SK-N-SH (cell line): Measurements from ENCODE around the gene MAPK10.

Source experiments
- EP300 ChIP-seq, 2 experiments: IDR thresholded peaks; 2 replicates each; pipeline versions ENCODE4 v1.4.0 to v1.6.1; 2012; ENCODE audit warnings: borderline replicate concordance in 1 of 2, low read depth in 1 of 2, low read length in 1 of 2
- GABPA ChIP-seq: IDR thresholded peaks from 2 replicates; pipeline ENCODE4 v1.4.0; 2012; ENCODE audit warnings: low read depth, mild to moderate bottlenecking
- JUND ChIP-seq: IDR thresholded peaks from 2 replicates; pipeline ENCODE4 v1.4.0; 2012
- RAD21 ChIP-seq: IDR thresholded peaks from 2 replicates; pipeline ENCODE4 v1.6.1; 2012; ENCODE audit warnings: mild to moderate bottlenecking, low read length
- SMC3 ChIP-seq: IDR thresholded peaks from 2 replicates; pipeline ENCODE4 v1.6.1; 2012; ENCODE audit warnings: low read depth, low read length, improper control_type of control experiment
- YY1 ChIP-seq: IDR thresholded peaks from 2 replicates; pipeline ENCODE4 v1.4.0; 2012; ENCODE audit warnings: low read depth, mild to moderate bottlenecking
- TF ChIP-seq, protein P1 (sequence below): IDR thresholded peaks from 2 replicates; pipeline ENCODE4 v1.4.0; 2012; ENCODE audit warnings: low read depth
- TF ChIP-seq, protein P2 (sequence below): fragments of 200-600 bp; sonication (generic); IDR thresholded peaks from 2 replicates; pipeline ENCODE4 v1.6.1; 2017; ENCODE audit warnings: antibody characterized with exemption, mild to moderate bottlenecking, moderate library complexity
- TF ChIP-seq, protein P3 (sequence below): fragments of 150-350 bp; IDR thresholded peaks from 2 replicates; pipeline ENCODE4 v1.6.1; 2017; ENCODE audit warnings: antibody characterized with exemption, low read length, low read depth, borderline replicate concordance
- TF ChIP-seq, protein P4 (sequence below): IDR thresholded peaks from 2 replicates; pipeline ENCODE4 v1.6.1; 2012; ENCODE audit warnings: mild to moderate bottlenecking, low read depth, low read length, moderate library complexity

DNA sequence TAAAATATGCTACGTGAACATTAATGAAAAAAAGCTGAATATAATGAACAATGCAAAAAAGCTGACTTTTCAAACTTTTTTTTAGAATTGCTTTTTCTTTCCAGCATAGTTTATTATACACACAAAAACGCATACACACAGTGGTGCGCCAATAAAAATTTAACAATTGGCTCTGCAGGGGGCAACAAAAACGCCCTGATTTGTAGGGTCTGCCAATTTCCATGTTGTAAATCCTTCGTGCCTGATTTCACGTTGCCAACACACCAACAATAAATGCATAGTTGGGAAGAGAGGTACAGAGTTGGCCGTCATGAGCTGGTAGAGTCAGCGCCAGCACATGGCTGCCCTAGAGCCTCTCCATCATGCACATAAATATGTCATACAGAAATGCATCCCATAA is 333.1 kb downstream of the MAPK10 start:
- TF ChIP-seq YY1 (no peak), JUND (no peak), EP300 (IDR thresholded peaks at IDR 0.05; ENCODE audit: borderline replicate concordance in 1 of 2, low read depth in 1 of 2, low read length in 1 of 2) (no peak), GABPA (no peak), SMC3 (no peak), RAD21 (no peak)
- TF ChIP-seq, protein P1, sequence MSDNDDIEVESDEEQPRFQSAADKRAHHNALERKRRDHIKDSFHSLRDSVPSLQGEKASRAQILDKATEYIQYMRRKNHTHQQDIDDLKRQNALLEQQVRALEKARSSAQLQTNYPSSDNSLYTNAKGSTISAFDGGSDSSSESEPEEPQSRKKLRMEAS, result no peak
- TF ChIP-seq, protein P2, sequence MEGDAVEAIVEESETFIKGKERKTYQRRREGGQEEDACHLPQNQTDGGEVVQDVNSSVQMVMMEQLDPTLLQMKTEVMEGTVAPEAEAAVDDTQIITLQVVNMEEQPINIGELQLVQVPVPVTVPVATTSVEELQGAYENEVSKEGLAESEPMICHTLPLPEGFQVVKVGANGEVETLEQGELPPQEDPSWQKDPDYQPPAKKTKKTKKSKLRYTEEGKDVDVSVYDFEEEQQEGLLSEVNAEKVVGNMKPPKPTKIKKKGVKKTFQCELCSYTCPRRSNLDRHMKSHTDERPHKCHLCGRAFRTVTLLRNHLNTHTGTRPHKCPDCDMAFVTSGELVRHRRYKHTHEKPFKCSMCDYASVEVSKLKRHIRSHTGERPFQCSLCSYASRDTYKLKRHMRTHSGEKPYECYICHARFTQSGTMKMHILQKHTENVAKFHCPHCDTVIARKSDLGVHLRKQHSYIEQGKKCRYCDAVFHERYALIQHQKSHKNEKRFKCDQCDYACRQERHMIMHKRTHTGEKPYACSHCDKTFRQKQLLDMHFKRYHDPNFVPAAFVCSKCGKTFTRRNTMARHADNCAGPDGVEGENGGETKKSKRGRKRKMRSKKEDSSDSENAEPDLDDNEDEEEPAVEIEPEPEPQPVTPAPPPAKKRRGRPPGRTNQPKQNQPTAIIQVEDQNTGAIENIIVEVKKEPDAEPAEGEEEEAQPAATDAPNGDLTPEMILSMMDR, result no peak
- TF ChIP-seq, protein P3, sequence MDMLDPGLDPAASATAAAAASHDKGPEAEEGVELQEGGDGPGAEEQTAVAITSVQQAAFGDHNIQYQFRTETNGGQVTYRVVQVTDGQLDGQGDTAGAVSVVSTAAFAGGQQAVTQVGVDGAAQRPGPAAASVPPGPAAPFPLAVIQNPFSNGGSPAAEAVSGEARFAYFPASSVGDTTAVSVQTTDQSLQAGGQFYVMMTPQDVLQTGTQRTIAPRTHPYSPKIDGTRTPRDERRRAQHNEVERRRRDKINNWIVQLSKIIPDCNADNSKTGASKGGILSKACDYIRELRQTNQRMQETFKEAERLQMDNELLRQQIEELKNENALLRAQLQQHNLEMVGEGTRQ, result no peak
- TF ChIP-seq, protein P4, sequence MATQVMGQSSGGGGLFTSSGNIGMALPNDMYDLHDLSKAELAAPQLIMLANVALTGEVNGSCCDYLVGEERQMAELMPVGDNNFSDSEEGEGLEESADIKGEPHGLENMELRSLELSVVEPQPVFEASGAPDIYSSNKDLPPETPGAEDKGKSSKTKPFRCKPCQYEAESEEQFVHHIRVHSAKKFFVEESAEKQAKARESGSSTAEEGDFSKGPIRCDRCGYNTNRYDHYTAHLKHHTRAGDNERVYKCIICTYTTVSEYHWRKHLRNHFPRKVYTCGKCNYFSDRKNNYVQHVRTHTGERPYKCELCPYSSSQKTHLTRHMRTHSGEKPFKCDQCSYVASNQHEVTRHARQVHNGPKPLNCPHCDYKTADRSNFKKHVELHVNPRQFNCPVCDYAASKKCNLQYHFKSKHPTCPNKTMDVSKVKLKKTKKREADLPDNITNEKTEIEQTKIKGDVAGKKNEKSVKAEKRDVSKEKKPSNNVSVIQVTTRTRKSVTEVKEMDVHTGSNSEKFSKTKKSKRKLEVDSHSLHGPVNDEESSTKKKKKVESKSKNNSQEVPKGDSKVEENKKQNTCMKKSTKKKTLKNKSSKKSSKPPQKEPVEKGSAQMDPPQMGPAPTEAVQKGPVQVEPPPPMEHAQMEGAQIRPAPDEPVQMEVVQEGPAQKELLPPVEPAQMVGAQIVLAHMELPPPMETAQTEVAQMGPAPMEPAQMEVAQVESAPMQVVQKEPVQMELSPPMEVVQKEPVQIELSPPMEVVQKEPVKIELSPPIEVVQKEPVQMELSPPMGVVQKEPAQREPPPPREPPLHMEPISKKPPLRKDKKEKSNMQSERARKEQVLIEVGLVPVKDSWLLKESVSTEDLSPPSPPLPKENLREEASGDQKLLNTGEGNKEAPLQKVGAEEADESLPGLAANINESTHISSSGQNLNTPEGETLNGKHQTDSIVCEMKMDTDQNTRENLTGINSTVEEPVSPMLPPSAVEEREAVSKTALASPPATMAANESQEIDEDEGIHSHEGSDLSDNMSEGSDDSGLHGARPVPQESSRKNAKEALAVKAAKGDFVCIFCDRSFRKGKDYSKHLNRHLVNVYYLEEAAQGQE, result no peak
